HepG2 (cell line): ENCODE results near the gene FDXACB1. TPM values are rescaled to one million over a fixed set of nuclear protein-coding genes. Genes with fewer than 3 reads are reported as not detected.
"Not testable (repeated sequence)": the region's sequence is repeated elsewhere in the genome, so short reads cannot be mapped to it uniquely, and the experiment has no call there.

Source experiments
- ATAC-seq: fragments of 200-7000 bp; cut with Tn5 transposase; 3 replicates; pipeline ENCODE4 v1.9.1; 2020; ENCODE audit warnings: mild to moderate bottlenecking, moderate library complexity
- BruUV-seq: library from RNA; stranded (reverse); fragments of 400-500 nt; replicated peaks from 2 replicates; lab custom pipeline; 2021; lab: Mats Ljungman, UMichigan
- CTCF ChIA-PET: fragments of 300-600 bp; formaldehyde crosslinking; extraction: SDS; loops from one replicate; lab custom pipeline; 2021; ENCODE audit warnings: low total read pairs, inconsistent platforms, low intra/inter-chr PET ratio; lab: Yijun Ruan, JAX
- POLR2A ChIA-PET: fragments of 350-600 bp; sonication (Branson Sonifier 250); formaldehyde crosslinking; loops from one replicate; lab custom pipeline; 2020; ENCODE audit warnings: antibody characterized with exemption, inconsistent platforms; lab: Yijun Ruan, JAX
- DNase-seq: peaks from one replicate; pipeline ENCODE4 v3.0.0-alpha.2; 2015; ENCODE audit warnings: low spot score
- FAIRE-seq: peaks from 3 replicates; lab custom pipeline; 2011; peaks lifted over from hg19 to GRCh38; lab: Jason Lieb, UNC
- H2AFZ ChIP-seq: one replicate; pipeline ENCODE4 v1.6.1; 2011; ENCODE audit warnings: low read length, inconsistent platforms
- H3K27ac ChIP-seq: fragments of 300-600 bp; 3 replicates; pipeline ENCODE4 v1.8.0; 2011; ENCODE audit warnings: mixed run types, mild to moderate bottlenecking, mixed read lengths, low read length, inconsistent platforms; ENCODE audit not compliant: insufficient read depth; ENCODE audit errors: extremely low read length
- H3K27me3 ChIP-seq, 2 experiments: fragments of 200-600 bp in 1 of 2; 2 replicates in 1 of 2; 3 replicates in 1 of 2; pipeline versions ENCODE4 v1.6.0 to v1.8.0; 2011; ENCODE audit warnings: low read length in 2 of 2, mild to moderate bottlenecking in 2 of 2, moderate library complexity in 2 of 2, inconsistent platforms in 1 of 2; ENCODE audit not compliant: insufficient read depth in 2 of 2, control insufficient read depth in 1 of 2
- H3K36me3 ChIP-seq, 2 experiments: fragments of 200-600 bp in 1 of 2; replicated peaks in 1 of 2; 2 replicates in 1 of 2; 3 replicates in 1 of 2; pipeline versions ENCODE4 v1.5.1 to v1.8.0; 2011; ENCODE audit warnings: low read length in 2 of 2, inconsistent platforms in 1 of 2; ENCODE audit not compliant: insufficient read depth in 2 of 2, control insufficient read depth in 1 of 2
- H3K4me1 ChIP-seq: 2 replicates; pipeline ENCODE4 v1.5.1; 2012; ENCODE audit warnings: low read length, inconsistent platforms; ENCODE audit not compliant: insufficient read depth
- H3K4me2 ChIP-seq: 2 replicates; pipeline ENCODE4 v1.6.0; 2011; ENCODE audit warnings: low read depth, low read length, inconsistent platforms
- H3K4me3 ChIP-seq, 3 experiments: fragments of 200-600 bp in 1 of 3; sonication (generic), shearing (Covaris generic) in 1 of 3; replicated peaks in 1 of 3; 2 replicates each; pipeline ENCODE4 v1.5.1; 2011 to 2016; ENCODE audit warnings: low read length in 3 of 3, inconsistent platforms in 2 of 3, low read depth in 2 of 3, mild to moderate bottlenecking in 2 of 3, control low read depth in 1 of 3, mixed read lengths in 1 of 3; ENCODE audit not compliant: insufficient read depth in 1 of 3
- H3K79me2 ChIP-seq: one replicate; pipeline ENCODE4 v1.6.1; 2011; ENCODE audit warnings: low read length, inconsistent platforms; ENCODE audit not compliant: insufficient read depth
- H3K9ac ChIP-seq: 2 replicates; pipeline ENCODE4 v1.6.0; 2011; ENCODE audit warnings: mild to moderate bottlenecking, low read depth, low read length, inconsistent platforms; ENCODE audit not compliant: insufficient read depth
- H3K9me3 ChIP-seq: 2 replicates; pipeline ENCODE4 v1.5.1; 2012; ENCODE audit warnings: mild to moderate bottlenecking, low read length
- H4K20me1 ChIP-seq: 2 replicates; pipeline ENCODE4 v1.6.0; 2011; ENCODE audit warnings: inconsistent platforms, mild to moderate bottlenecking, low read length, moderate library complexity; ENCODE audit not compliant: insufficient read depth
- CEBPB ChIP-seq: IDR thresholded peaks from 2 replicates; pipeline ENCODE4 v1.6.1; 2011; ENCODE audit warnings: low read depth, low read length, improper control_type of control experiment, borderline replicate concordance
- FOXO4 ChIP-seq: sonication (generic); formaldehyde crosslinking; conservative IDR thresholded peaks from 2 replicates; pipeline ENCODE4 v1.8.1; 2023; ENCODE audit warnings: missing genetic modification reagents
- WGBS: methylation state at CpG from one replicate; pipeline ENCODE4 v1.1.6; 2017; ENCODE audit warnings: low lambda C conversion rate; 5-methylcytosine and 5-hydroxymethylcytosine counted together
- in situ Hi-C: cut with HindIII; loops from 2 replicates; pipeline ENCODE4 v1.10.0; 2017; ENCODE audit warnings: low pct_unique_long_range_greater_than_20kb; ENCODE audit not compliant: extremely low pct_ligation_motif_present
- intact Hi-C: fragments of 100-400 bp; cut with micrococcal nuclease; formaldehyde crosslinking; loops from one replicate; pipeline ENCODE4 v1.10.0; 2022; ENCODE audit not compliant: unreplicated experiment
- polyA plus RNA-seq, 8 experiments: library from polyadenylated mRNA; depleted of rRNA in 3 of 8; stranded (reverse) in 7 of 8; unstranded in 1 of 8; fragments of >200 nt; fragmentation: Illumina TruSeq in 4 of 8; extraction: Trizol in 4 of 8; gene quantifications; 2 replicates each; pipeline versions ENCODE4 v1.2.1 to v1.2.3, GENCODE V29; 2011 to 2016; ENCODE audit warnings: low read depth in 4 of 8, missing spikeins in 1 of 8, mixed read lengths in 1 of 8; ENCODE audit not compliant: insufficient read depth in 1 of 8
- total RNA-seq, 5 experiments: library from RNA; depleted of rRNA; stranded (reverse); fragments of >200 nt; fragmentation: Illumina TruSeq; extraction: Trizol; gene quantifications; 2 replicates each; pipeline ENCODE4 v1.2.3, GENCODE V29; 2016; ENCODE audit warnings: low read depth in 1 of 5

The FDXACB1 gene
- total and polyA plus RNA-seq, 2 of the 13 experiments (the other 11 are each of a cell fraction or from before 2014, with no cell fraction given): 1.1 to 3.4 TPM

- no peak overlapping the region for H3K9ac ChIP-seq
- H3K4me2 ChIP-seq: no peak overlapping the region
- intact Hi-C loops: no loop called here
- no peaks in the 10 kb centered on the region for H3K4me1 ChIP-seq
- H3K27me3 ChIP-seq: no peaks in the 10 kb centered on the region
- H3K4me3 ChIP-seq: no peak overlapping the region
- DNase-seq (no peak), ATAC-seq (no peak), FAIRE-seq (no peak)
- CTCF ChIA-PET: no interaction called here
- 0 out of 2 replicates have a peak, but pooled peaks have one; percentile 15 for TF ChIP-seq CEBPB
- TF ChIP-seq FOXO4 (CRISPR knock-in tag): no peak
- no peak overlapping the region for H3K27ac ChIP-seq
- H3K36me3 ChIP-seq: no peaks in the 10 kb centered on the region
- H3K9me3 ChIP-seq: no peaks in the 10 kb centered on the region
- no peaks in the 10 kb centered on the region for H3K79me2 ChIP-seq
- no peaks in the 10 kb centered on the region for H4K20me1 ChIP-seq
- no TSS peak for BruUV-seq
- no peak overlapping the region for H2AFZ ChIP-seq
- 81% methylated on average over 4 of the region's 4 CpGs for WGBS
- in situ Hi-C loops: no loop called here
- POLR2A ChIA-PET: interaction anchor here (1.0 kb wide), 1 partner anchor 31 kb away, joined by 3 read pairs; no protein-coding TSS in a partner anchor
Measured at GRCh38 chr11:111886032-111886431, 7.1 kb upstream of the FDXACB1 start.

GRCh38 chr11:111885053-111885452 is 6.1 kb upstream of the FDXACB1 start:
- ATAC-seq, H3K27me3 ChIP-seq, H2AFZ ChIP-seq, H3K9me3 ChIP-seq, BruUV-seq, H3K27ac ChIP-seq, in situ Hi-C loops, H4K20me1 ChIP-seq, H3K4me2 ChIP-seq, H3K36me3 ChIP-seq, CTCF ChIA-PET, H3K4me3 ChIP-seq, FAIRE-seq, H3K79me2 ChIP-seq, intact Hi-C loops, H3K4me1 ChIP-seq, DNase-seq, H3K9ac ChIP-seq: not testable (repeated sequence)
- WGBS: 85% methylated on average over 4 of the region's 4 CpGs
- POLR2A ChIA-PET: interaction anchor here (1.0 kb wide), 1 partner anchor 42 kb away, joined by 3 read pairs; no protein-coding TSS in a partner anchor
